NK-92 treated with Interleukin-12 subunit alpha and Interleukin-12 subunit beta, amount 100 ng/mL, for 24 hours (cell line): ENCODE results near the gene DNHD1.

Experiments used
- DNase-seq: peaks from one replicate; lab custom pipeline; 2025; lab: John Stamatoyannopoulos, UW

The DNHD1 gene

DNA sequence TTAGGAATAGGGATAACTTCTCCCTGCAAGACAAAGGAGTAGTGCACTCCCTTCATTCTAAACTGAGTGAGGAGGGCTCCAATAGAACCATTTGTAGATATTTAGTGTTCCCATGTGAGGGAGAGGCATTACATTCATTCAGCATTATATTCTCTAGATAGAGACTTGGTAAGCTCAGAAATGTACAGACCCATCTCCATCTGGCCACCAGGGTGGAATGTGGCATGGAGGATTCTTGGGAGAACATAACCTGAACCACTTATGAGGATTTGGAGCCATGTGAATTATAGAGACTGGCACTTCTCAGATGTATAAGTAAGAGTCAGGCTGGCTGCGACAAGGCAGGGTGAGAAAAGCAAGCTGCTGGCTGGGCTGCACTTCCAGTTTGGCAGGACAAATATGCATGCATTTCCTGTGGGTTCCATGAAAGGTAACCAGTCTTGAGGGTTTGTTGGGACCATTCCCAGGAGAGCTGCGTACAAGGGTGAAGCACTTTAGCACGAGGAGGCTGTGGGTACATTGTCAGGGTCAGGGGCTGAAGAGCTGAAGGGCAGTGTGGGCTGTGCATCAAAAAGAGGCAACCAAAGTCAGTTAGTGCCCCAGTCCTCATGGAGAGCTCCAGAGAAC lies 97.2 kb downstream of the DNHD1 start:
- DNase-seq: no peak

DNA sequence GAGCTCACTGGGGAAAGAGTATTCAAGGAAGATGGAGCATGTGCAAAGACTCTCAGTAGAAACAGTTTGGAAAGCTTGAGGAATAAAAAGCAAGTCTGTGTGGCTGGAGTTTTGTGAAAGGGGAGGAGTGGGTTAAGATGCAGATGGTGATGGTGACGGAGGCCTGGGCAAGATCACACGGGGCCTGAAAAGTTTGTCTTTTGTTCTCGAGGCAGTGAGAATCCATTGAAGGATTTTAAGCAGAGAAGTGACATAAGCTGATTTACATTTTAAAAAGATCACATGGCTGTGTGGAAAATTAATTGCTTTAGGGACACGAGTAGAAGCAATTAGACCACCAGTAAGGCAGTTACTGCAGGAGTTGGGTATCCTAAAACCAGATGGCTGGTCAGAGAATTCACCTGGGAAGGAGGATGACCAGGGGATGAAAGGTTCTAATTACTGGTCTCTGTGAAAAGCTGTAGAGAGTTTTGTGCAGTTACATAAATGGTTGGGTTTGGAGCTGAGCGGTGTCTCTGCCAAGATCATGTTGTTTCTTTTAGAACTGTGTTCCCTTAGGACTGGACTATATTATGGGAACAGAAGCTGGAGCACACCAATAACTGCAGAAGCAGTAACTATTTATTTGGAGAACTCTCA lies 99.3 kb downstream of the DNHD1 start:
- DNase-seq: no peak

DNA sequence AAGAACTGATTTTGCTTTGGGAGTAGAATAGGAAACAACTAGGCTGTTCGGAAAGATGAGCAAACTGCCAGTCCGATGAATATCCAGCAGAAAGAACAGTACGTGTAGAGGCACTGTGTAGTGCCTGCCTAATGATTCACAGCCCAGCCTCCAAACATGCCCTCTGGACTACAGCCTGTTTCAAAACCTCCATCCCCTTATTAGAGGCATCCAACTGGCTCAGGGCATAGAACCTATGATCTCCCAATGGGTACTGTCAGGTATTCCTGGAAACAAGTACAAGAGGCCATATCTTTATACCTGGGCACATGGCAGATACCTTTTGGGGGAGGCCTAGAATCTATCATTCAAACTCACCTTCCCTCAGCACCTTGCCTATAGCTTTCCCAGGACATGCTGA lies 101.5 kb downstream of the DNHD1 start:
- no peak for DNase-seq

DNA sequence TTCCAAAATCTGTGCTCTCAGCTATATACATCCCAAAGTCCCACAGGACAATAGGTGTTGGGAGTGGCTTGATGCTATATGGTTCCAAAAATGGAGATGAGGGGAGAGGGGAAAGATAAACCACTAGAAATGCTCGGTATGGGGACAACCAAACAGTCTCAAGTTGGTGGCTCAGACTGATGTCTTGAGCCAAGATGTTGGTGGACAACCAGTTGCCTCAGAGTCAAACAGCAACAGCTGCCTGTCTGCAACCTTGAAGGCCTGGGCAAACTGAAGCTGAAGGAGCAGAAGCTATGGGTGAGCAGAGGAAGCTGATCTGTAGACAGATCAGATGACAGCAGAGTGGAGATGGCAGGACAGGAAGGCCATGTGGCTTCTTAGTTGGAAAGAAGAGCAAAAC lies 102.4 kb downstream of the DNHD1 start:
- DNase-seq: no peak

DNA sequence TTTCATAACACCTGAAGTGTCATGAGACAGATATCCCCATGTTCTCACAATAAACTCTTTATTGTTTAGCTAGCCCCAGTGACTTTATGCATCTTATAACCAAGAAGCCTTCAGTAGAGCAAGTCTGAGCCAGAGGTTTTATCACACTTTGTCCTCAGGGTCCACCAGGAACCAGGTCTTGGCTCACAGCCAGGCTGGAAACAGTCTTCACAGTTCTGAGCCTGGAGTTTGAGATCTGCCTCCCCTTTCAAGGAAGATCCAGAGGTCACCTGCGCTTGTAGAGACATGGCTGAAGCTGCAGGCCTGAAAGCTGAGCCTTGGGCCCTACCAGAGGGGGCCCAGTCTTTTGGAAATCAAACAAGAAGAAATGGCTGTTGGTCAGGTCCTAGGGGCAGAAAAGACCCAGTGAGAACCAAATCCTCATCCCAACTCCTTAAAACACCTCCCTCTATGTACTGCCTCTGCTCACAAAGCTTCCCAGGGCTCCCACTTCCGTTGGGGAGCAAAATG lies 102.9 kb downstream of the DNHD1 start:
- no peak for DNase-seq

DNA sequence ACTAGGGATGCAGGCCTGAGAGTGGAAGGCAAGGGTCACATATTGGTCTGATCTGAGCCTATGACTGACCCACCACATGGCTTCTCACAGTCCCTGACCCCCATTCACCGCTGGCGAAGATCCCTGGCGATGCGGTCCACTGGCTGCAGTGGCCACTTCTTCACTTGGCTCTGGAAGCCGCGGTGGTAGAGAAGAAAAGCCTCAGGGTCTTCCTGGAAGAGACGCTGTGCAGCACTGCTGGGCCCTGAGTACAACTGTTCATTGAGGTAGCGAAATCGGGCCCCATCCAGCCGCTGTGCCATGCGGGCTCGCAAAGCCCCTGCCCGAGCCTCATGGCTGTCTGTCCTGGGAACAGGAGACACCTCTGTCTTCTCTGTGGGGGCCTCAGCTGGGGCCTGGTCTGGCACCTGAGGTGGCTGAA lies 104.0 kb downstream of the DNHD1 start:
- no peak for DNase-seq

DNA sequence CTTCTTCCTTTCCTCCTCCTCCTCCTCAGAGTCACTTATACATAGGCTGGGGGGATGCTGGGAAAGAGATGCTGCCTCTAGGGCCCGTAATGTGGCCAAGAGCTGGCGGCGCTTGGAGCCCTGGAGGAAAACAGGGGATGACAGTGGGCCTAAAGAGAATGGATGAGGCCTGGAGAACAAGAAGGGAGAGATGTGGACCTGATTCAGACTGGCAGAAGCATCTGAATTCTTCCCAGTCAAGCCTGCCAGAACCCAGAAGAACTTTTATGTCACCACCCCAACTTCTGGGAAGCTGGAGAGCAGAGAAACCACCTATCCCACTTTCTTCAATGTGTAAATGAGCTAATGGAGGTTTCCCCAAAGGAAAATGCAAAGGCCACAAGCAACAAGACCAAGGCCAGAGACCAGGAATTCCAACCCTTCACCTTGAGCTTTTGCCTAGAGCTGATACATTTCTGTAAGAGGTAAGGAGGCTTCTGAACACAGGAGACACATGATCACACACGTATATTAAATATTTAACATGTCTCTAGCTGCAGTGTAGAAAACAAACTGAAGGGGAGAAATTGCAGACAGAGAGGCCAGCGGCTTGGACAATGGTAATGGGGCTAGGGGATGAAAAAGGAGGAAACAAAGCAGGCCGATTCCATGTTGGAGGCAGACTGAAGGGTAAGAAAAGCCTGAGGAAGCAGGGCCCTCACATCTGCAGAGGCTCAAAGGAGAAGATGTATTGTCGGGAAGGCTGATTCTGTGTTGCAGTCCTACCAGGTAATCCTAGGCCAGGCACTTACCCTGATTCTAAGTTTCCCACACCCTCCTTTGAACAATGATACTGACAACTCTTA lies 105.2 kb downstream of the DNHD1 start:
- no peak for DNase-seq

DNA sequence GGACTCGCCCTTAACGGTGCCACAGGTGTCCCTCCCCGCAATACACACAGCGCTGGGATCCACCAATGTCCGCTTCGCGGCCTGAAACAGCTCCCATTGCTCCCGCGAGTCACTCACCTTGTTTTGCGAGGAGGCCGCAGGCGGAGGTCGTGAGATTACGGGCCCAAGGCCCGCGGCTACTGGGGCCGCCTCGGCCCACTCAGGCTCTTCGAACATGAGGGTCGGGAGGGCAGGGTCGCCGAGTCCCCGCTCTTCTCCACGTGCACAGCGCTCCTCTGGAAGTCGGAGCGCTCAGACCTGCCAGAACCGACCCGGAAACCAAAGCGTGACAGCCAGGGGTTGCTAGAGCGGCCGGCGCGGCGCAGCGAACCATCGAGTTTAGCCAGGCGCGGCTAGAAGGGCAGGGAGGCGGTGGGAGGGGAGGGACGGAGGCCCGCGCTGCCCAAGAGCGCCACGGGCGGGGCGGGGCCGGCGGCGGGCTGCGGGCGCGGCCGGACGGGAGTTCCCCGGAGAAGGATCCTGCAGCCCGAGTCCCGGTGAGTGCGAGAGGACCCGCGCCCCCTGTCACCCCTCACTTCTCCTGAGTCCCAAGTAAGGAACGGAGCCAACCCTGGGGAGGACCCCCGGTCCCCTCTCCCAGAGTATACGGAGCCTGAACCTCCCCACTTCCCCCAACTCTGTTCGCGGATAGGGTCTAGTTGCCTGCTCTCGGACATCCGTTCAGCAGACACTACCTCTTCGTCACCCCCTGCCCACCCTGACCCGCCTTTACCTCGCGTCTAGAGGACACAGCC lies 106.4 kb downstream of the DNHD1 start, which contains the start of the genes ILK and RRP8:
Gene ILK, plus strand, starts transcription at position 488 of the 794 bp plus-strand sequence. CDS start 498 bp downstream, outside the sequence.
Gene RRP8, minus strand, starts transcription at position 330 of the 794 bp plus-strand sequence. Its CDS starts 114 bp downstream, at position 216.
- peak; percentile 81 for DNase-seq

DNA sequence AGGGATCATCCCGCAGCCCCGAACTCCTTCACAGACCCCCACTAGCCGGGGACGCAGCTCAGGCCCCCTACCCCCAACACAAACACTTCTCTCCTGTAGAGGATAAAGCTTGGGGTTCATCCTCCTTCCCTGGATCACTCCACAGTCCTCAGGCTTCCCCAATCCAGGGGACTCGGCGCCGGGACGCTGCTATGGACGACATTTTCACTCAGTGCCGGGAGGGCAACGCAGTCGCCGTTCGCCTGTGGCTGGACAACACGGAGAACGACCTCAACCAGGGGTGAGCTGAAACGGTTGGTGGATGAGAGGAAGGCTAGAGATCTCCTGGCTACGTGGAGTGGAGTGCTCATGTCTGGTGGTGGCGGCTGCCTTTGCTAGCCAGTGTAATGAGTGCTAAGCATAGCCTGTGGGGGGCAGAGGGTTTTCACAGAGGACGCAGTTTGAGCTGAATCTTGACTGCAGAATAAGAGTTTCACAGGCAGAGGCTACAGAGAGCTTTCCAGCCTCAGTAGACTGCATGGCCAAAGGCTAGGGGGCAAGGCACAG lies 107.1 kb downstream of the DNHD1 start:
- DNase-seq: no peak

DNA sequence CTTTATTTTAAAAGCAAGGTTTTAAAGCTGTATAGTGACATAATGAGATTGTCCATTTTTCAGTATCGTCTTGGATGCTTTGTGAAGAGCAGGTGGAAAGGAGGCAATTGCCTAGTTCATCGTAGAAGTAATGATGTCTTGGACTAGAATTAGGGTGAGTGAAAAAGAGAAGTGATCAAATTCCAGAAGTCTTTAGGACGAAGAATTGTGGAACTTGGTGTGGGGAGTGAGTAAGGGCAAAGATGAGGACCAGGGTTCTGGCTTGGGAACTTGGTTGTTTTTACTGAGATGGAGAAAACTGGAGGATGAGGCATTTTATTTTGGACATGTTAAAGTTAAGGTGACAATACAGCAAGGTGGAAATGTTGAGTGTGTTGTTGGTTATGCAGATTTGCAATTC lies 107.7 kb downstream of the DNHD1 start:
- no peak for DNase-seq

DNA sequence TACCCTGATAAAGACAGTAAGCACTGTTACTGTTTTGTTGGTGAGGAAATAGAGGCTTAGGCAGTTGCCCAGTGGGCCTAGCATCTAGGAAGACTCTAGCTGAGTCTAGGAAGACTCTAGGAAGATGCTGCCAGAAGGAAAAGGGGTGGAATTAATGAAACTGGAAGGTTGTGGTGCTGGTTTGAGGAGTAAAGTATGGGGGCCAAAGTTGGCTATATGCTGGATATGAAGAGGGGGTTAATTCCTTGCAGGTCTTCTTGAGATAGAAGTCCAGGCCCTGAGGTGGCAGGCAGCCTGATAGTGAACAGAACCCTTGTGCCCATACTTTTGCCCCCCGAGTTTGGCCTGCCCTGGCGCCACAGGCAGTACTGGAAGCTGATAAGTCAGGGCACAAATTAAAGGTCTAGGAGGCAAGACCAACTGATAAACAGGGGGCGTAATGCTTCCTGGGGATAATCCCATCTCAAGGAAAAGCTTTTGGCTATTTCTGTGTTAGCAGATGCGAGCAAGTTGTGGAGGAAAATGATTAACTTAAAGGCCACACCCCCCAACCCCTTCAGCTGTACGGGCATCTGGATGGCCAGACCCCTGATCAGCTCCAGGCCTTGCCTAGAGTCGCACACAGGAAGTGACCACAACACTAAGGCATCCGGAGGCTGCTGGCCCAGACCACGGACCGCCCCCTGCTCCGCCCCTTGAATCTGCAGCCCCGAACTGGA lies 109.5 kb downstream of the DNHD1 start:
- DNase-seq: peak; percentile 18

DNA sequence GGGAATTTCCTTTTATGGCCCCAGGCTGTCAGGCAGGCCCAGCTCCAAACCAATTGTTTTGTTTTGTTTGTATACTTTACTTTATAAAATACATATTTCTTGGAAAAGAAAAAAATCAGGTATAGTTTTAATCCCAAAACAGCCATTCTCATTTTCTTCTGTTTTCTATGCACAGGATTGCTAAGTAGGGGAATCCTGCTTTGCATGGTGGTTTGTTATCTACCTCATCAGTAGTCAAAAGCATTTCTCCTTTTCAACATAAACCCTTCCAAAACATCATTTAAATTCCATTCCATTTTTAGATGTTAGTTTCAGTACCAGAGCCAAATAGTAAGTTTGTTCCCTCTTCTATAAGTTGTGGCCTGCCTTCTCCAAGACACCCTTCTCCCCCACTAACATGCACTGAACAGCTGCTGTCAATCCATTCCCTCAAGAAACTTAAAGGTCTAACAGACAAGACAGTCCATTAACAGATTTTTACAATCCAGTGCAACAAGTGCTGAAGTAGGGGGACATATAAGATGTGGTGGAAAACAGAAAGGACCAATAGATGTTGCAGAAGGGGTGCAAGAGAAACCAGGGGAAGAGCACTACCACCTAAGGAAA lies 110.2 kb downstream of the DNHD1 start:
- no peak for DNase-seq

DNA sequence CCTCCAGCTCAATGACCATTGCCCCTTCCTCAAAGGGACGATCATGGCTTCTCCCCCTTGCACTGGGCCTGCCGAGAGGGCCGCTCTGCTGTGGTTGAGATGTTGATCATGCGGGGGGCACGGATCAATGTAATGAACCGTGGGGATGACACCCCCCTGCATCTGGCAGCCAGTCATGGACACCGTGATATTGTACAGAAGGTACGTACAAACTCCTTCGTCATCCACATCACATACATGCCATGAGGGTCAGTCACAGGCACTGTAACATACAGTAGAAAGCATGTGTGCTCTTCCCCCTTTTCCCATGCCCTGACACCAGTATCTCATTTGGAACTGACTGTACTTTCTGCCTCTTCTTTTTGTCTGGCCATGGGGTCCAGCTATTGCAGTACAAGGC lies 110.9 kb downstream of the DNHD1 start:
- no peak for DNase-seq

DNA sequence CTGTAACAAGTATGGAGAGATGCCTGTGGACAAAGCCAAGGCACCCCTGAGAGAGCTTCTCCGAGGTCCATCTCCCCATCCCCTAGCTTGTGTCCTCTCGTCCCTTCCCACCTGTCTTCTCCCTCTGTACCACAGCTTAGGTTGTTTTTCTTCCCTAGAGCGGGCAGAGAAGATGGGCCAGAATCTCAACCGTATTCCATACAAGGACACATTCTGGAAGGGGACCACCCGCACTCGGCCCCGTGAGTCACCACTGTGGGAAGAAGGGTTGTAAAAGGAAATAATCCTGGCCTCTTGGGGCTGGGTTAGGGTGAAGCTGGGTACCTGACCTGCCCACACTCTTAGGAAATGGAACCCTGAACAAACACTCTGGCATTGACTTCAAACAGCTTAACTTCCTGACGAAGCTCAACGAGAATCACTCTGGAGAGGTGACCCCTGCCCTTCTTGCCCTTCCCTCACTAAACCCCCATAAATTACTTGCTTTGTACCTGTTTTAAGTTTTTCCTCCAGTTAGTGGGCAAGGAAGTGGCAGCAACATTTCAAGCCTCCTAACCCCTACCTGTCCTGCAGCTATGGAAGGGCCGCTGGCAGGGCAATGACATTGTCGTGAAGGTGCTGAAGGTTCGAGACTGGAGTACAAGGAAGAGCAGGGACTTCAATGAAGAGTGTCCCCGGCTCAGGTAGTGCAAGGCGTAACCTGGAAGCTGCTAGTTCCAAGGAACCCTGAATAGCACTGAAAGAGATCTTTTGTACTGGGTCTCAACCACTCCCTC lies 111.8 kb downstream of the DNHD1 start:
- no peak for DNase-seq

DNA sequence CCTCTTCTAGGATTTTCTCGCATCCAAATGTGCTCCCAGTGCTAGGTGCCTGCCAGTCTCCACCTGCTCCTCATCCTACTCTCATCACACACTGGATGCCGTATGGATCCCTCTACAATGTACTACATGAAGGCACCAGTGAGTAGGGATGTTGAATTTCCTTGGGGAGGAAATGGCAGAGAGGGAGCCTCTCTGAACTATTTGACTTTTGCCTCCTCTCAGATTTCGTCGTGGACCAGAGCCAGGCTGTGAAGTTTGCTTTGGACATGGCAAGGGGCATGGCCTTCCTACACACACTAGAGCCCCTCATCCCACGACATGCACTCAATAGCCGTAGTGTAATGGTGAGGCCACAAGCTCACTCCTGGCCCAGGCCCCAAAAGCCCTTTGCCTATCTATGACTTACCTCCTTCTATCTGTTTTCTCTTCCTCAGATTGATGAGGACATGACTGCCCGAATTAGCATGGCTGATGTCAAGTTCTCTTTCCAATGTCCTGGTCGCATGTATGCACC lies 112.5 kb downstream of the DNHD1 start:
- no peak for DNase-seq

DNA sequence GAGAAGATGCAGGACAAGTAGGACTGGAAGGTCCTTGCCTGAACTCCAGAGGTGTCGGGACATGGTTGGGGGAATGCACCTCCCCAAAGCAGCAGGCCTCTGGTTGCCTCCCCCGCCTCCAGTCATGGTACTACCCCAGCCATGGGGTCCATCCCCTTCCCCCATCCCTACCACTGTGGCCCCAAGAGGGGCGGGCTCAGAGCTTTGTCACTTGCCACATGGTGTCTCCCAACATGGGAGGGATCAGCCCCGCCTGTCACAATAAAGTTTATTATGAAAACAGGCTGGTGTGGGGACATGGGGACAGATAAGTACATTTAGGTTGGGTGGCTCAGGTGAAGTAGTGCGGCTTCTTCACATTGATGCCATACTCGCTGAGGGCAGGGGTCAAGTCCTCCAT lies 113.5 kb downstream of the DNHD1 start:
- DNase-seq: no peak

DNA sequence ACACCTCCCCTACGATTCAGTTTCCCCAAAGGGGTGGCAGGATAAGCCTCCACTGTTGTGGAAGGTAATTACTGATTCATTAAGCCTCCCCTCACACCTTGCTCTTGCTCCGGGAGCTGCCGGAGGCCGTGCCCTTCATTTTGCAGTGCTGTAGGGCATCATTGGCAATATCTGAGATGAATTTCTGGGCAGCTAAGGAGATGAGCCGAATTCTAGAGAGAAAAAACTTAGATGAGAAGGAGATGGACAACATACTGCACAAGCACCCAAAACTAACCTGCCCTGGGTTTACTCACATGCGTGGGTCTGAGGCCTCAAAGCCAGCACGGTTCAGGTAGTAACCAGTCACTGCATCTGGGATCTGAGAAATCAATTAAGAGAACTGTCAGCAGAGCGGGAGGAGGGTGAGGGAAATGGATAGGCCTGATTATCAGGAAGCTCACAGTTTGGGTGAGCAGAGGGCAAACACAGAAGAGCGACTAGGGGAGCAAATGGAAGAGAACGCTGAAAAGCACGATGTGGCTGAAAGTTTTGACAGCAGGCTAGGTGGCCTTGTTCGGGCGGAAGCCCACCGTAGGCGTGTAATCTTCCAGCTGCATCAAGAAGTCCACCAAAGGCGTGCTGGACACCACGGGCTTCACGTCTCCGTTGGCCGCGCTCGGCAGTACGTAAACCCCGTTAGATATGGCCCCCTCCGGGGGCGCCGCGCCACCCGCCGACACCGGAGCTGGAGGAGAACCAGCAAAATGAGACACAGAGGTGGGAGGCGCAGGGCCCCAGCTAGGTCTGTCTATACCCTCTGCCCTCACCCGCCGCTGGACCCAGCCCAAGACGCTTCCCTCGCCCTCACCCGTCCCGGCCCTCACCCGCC lies 114.2 kb downstream of the DNHD1 start:
- no peak for DNase-seq

DNA sequence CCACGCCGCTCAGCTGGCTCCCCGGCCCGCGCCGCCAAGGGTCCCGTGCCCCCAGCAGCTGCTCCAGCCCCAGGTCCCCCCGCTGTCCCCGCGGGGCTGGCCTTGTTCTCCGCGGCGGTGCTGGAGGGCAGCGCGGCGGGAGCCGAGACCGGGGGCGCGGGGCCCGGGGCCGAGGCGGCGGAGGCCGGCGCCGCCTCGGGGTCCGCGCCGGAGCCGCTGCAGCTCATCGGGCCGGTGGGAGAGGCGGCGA lies 114.8 kb downstream of the DNHD1 start:
- DNase-seq: no peak
